PC-3 (cell line): ENCODE data around the gene ACAP3. TPM values are rescaled to one million over a fixed set of nuclear protein-coding genes. Genes with fewer than 3 reads are reported as not detected.
A peak's percentile ranks its signal among the peaks of the same experiment; 100 is the strongest.

Experiments
- ATAC-seq: fragments of 200-7000 bp; cut with Tn5 transposase; 2 replicates; pipeline ENCODE4 v1.9.1; 2020; ENCODE audit warnings: mild to moderate bottlenecking, moderate library complexity
- BruUV-seq: library from RNA; stranded (reverse); fragments of 400-500 nt; replicated peaks from 2 replicates; lab custom pipeline; 2021; lab: Mats Ljungman, UMichigan
- CTCF ChIA-PET: fragments of 300-600 bp; sonication (Branson Sonifier 250); formaldehyde crosslinking; loops from one replicate; lab custom pipeline; 2022; ENCODE audit warnings: antibody characterized with exemption; lab: Charles Lee
- POLR2A ChIA-PET: fragments of 300-600 bp; sonication (Branson Sonifier 250); formaldehyde crosslinking; loops from one replicate; lab custom pipeline; 2022; ENCODE audit warnings: antibody characterized with exemption; ENCODE audit not compliant: unreplicated experiment; lab: Charles Lee
- DNase-seq: peaks from one replicate; pipeline ENCODE4 v3.0.0-alpha.2; 2015
- H2AFZ ChIP-seq: fragments of 300-600 bp; sonication (generic); 2 replicates; pipeline ENCODE4 v1.6.0; 2016; ENCODE audit warnings: antibody characterized with exemption, low read length
- H3F3A ChIP-seq: fragments of 300-600 bp; sonication (generic); one replicate; pipeline ENCODE4 v1.6.0; 2017; ENCODE audit warnings: antibody characterized with exemption, low read length, control low read depth, mild to moderate bottlenecking; ENCODE audit not compliant: unreplicated experiment
- H3K27ac ChIP-seq: fragments of 300-600 bp; sonication (generic); 2 replicates; pipeline ENCODE4 v1.5.1; 2016; ENCODE audit warnings: mild to moderate bottlenecking, low read length
- H3K27me3 ChIP-seq: fragments of 300-600 bp; sonication (generic); 2 replicates; pipeline ENCODE4 v1.6.1; 2016; ENCODE audit warnings: low read length, mixed read lengths
- H3K36me3 ChIP-seq: fragments of 300-600 bp; sonication (generic); 2 replicates; pipeline ENCODE4 v1.6.1; 2016; ENCODE audit warnings: low read depth, mixed run types, low read length, mixed read lengths
- H3K4me1 ChIP-seq: fragments of 300-600 bp; sonication (generic); 2 replicates; pipeline ENCODE4 v1.5.1; 2016; ENCODE audit warnings: low read length; ENCODE audit not compliant: insufficient read depth
- H3K4me2 ChIP-seq: fragments of 300-600 bp; sonication (generic); 2 replicates; pipeline ENCODE4 v1.6.0; 2016; ENCODE audit warnings: low read length
- H3K4me3 ChIP-seq: fragments of 300-600 bp; sonication (generic); 2 replicates; pipeline ENCODE4 v1.5.1; 2016; ENCODE audit warnings: mild to moderate bottlenecking, low read length, mixed read lengths
- H3K79me2 ChIP-seq: fragments of 300-600 bp; sonication (generic); 2 replicates; pipeline ENCODE4 v1.6.1; 2017; ENCODE audit warnings: low read length, mixed read lengths
- H3K9ac ChIP-seq: fragments of 300-600 bp; sonication (generic); 2 replicates; pipeline ENCODE4 v1.6.0; 2016; ENCODE audit warnings: mild to moderate bottlenecking, low read length
- H3K9me2 ChIP-seq: fragments of 300-600 bp; sonication (generic); replicated peaks from 2 replicates; pipeline ENCODE4 v1.6.1; 2016; ENCODE audit warnings: mixed run types, low read length, mixed read lengths
- H3K9me3 ChIP-seq: fragments of 300-600 bp; sonication (generic); 2 replicates; pipeline ENCODE4 v1.6.1; 2016; ENCODE audit warnings: low read length, mixed read lengths
- H4K20me1 ChIP-seq: fragments of 300-600 bp; sonication (generic); 2 replicates; pipeline ENCODE4 v1.6.1; 2016; ENCODE audit warnings: low read length, mixed read lengths
- CTCF ChIP-seq: fragments of 300-600 bp; sonication (generic); conservative IDR thresholded peaks from 2 replicates; pipeline ENCODE4 v1.5.1; 2017; ENCODE audit warnings: antibody characterized with exemption, low read depth, mild to moderate bottlenecking, low read length
- EZH2 ChIP-seq: fragments of 300-600 bp; sonication (generic); IDR thresholded peaks from one replicate; pipeline ENCODE4 v1.6.1; 2017; ENCODE audit warnings: antibody characterized with exemption, mild to moderate bottlenecking, low read length; ENCODE audit not compliant: unreplicated experiment
- EZH2phosphoT487 ChIP-seq: fragments of 300-600 bp; sonication (generic); IDR thresholded peaks from 2 replicates; pipeline ENCODE4 v1.6.1; 2018; ENCODE audit warnings: mild to moderate bottlenecking, antibody characterized with exemption, low read length, borderline replicate concordance
- intact Hi-C: fragments of 100-400 bp; cut with micrococcal nuclease; formaldehyde crosslinking; loops from 2 replicates; pipeline ENCODE4 v1.9.0; 2023
- total RNA-seq: library from RNA; depleted of rRNA; stranded (reverse); fragments of >200 nt; gene quantifications from 2 replicates; pipeline ENCODE4 v1.2.3, GENCODE V29; 2014

ACAP3 gene
- total RNA-seq, 1 experiment from 2014 or later: 116 TPM

- H3K9ac ChIP-seq: peak overlapping the region; percentile 93
- H3K4me2 ChIP-seq: peak overlapping the region; percentile 98
- H4K20me1 ChIP-seq: no peaks in the 10 kb centered on the region
- no peaks in the 10 kb centered on the region for H3K27me3 ChIP-seq
- TF ChIP-seq EZH2phosphoT487 (no peak), CTCF (no peak), EZH2 (no peak)
- H2AFZ ChIP-seq: 0 out of 2 replicates have a peak overlapping the region, but pooled peaks have one; percentile 7
- no peaks in the 10 kb centered on the region for H3K9me3 ChIP-seq
- ATAC-seq (peak; percentile 34), DNase-seq (peak; percentile 79)
- intact Hi-C loops: loop anchor here (2.0 kb wide), 1 partner anchor 39 kb away; the partner anchor contains the start of gene PUSL1
- peaks cover 3% of the 10 kb centered on the region for H3F3A ChIP-seq
- POLR2A ChIA-PET: interaction anchor here (1.4 kb wide), 1 partner anchor 27 kb away, joined by 4 read pairs; the partner anchor contains the start of gene AURKAIP1
- H3K4me3 ChIP-seq: peak overlapping the region; percentile 91
- no peaks in the 10 kb centered on the region for H3K9me2 ChIP-seq
- peak overlapping the region; percentile 97 for H3K27ac ChIP-seq
- H3K79me2 ChIP-seq: peaks cover 74% of the 10 kb centered on the region
- H3K4me1 ChIP-seq: peaks cover 52% of the 10 kb centered on the region
- peaks cover under 1% of the 10 kb centered on the region; the same call in 1 of the 2 replicates for H3K36me3 ChIP-seq
- CTCF ChIA-PET: interaction anchor here (0.5 to 1.2 kb wide), 3 partner anchors 54 to 1063 kb away, joined by 3 to 4 read pairs (median 3); no protein-coding TSS in a partner anchor
- BruUV-seq: TSS peak; percentile 62
Measured at GRCh38 chr1:1347663-1348419, 40.1 kb upstream of the ACAP3 start.

GRCh38 chr1:1347026-1347595 lies 39.4 kb upstream of the ACAP3 start:
- H3K27me3 ChIP-seq: no peaks in the 10 kb centered on the region
- H3K36me3 ChIP-seq: peaks cover 7% of the 10 kb centered on the region; the same call in 1 of the 2 replicates
- H2AFZ ChIP-seq: no peak overlapping the region
- no peaks in the 10 kb centered on the region for H3K9me2 ChIP-seq
- peak overlapping the region; percentile 91 for H3K4me3 ChIP-seq
- DNase-seq (no peak), ATAC-seq (no peak)
- CTCF ChIA-PET: no interaction called here
- POLR2A ChIA-PET: interaction anchor here (1.4 kb wide), 1 partner anchor 28 kb away, joined by 4 read pairs; the partner anchor contains the start of gene AURKAIP1
- no peaks in the 10 kb centered on the region for H3K9me3 ChIP-seq
- H3K79me2 ChIP-seq: peaks cover 74% of the 10 kb centered on the region
- H4K20me1 ChIP-seq: no peaks in the 10 kb centered on the region
- H3K4me1 ChIP-seq: peaks cover 51% of the 10 kb centered on the region
- peak overlapping the region; percentile 97 for H3K27ac ChIP-seq
- H3K4me2 ChIP-seq: peak overlapping the region; percentile 98
- H3F3A ChIP-seq: no peaks in the 10 kb centered on the region
- H3K9ac ChIP-seq: peak overlapping the region; percentile 93
- TF ChIP-seq CTCF (no peak), EZH2 (no peak), EZH2phosphoT487 (no peak)
- intact Hi-C loops: no loop called here
- BruUV-seq: TSS peak; percentile 36
